IMR-90 (cell line): ENCODE results near the gene ACOX2. TPM values are rescaled to one million over a fixed set of nuclear protein-coding genes. Genes with fewer than 3 reads are reported as not detected.
A peak's percentile ranks its signal among the peaks of the same experiment; 100 is the strongest.

Experiments
- ATAC-seq: fragments of 200-7000 bp; cut with Tn5 transposase; 2 replicates; pipeline ENCODE4 v1.9.1; 2020; ENCODE audit warnings: low read depth, mild to moderate bottlenecking, moderate library complexity
- BruUV-seq: library from RNA; stranded (reverse); fragments of 400-500 nt; replicated peaks from 2 replicates; lab custom pipeline; 2021; lab: Mats Ljungman, UMichigan
- CTCF ChIA-PET: fragments of 300-600 bp; formaldehyde crosslinking; extraction: SDS; loops from one replicate; lab custom pipeline; 2021; ENCODE audit warnings: antibody characterized with exemption; lab: Yijun Ruan, JAX
- POLR2A ChIA-PET: fragments of 300-600 bp; sonication (Branson Sonifier 250); formaldehyde crosslinking; loops from one replicate; lab custom pipeline; 2022; ENCODE audit warnings: antibody characterized with exemption; ENCODE audit not compliant: unreplicated experiment; lab: Charles Lee
- DNase-seq: peaks from one replicate; pipeline ENCODE4 v3.0.0; 2013
- H2AFZ ChIP-seq: replicated peaks from 2 replicates; pipeline ENCODE3; 2013; ENCODE audit warnings: low read length, mild to moderate bottlenecking; ENCODE audit not compliant: poor library complexity
- H2AK5ac ChIP-seq: 2 replicates; pipeline ENCODE4 v1.6.1; 2013; ENCODE audit warnings: low read depth, low read length, inconsistent platforms
- H2AK9ac ChIP-seq: replicated peaks from 2 replicates; pipeline ENCODE3; 2013; ENCODE audit warnings: mild to moderate bottlenecking, low read depth, low read length, moderate library complexity; ENCODE audit not compliant: poor library complexity
- H2BK120ac ChIP-seq: 2 replicates; pipeline ENCODE4 v1.6.1; 2013; ENCODE audit warnings: low read depth, low read length, inconsistent platforms
- H2BK15ac ChIP-seq: 3 replicates; pipeline ENCODE4 v1.6.1; 2013; ENCODE audit warnings: low read depth, low read length, inconsistent platforms
- H2BK20ac ChIP-seq: 2 replicates; pipeline ENCODE4 v1.6.1; 2013; ENCODE audit warnings: low read depth, mild to moderate bottlenecking, inconsistent platforms, low read length, moderate library complexity
- H2BK5ac ChIP-seq: 2 replicates; pipeline ENCODE4 v1.6.1; 2013; ENCODE audit warnings: mild to moderate bottlenecking, low read depth, low read length, inconsistent platforms; ENCODE audit not compliant: poor library complexity, severe bottlenecking
- H3K14ac ChIP-seq: replicated peaks from 2 replicates; pipeline ENCODE4 v1.6.1; 2013; ENCODE audit warnings: low read depth, low read length, inconsistent platforms
- H3K18ac ChIP-seq: 2 replicates; pipeline ENCODE4 v1.6.1; 2013; ENCODE audit warnings: low read depth, low read length, control low read depth
- H3K23ac ChIP-seq: 2 replicates; pipeline ENCODE4 v1.6.1; 2013; ENCODE audit warnings: low read depth, low read length, inconsistent platforms
- H3K27ac ChIP-seq: 2 replicates; pipeline ENCODE4 v1.5.1; 2013; ENCODE audit warnings: mild to moderate bottlenecking, control low read depth, low read length; ENCODE audit not compliant: insufficient read depth
- H3K27me3 ChIP-seq: 2 replicates; pipeline ENCODE4 v1.6.1; 2013; ENCODE audit warnings: low read length; ENCODE audit not compliant: control insufficient read depth, insufficient read depth
- H3K36me3 ChIP-seq: 2 replicates; pipeline ENCODE4 v1.6.1; 2013; ENCODE audit warnings: low read length, mixed read lengths; ENCODE audit not compliant: control insufficient read depth, insufficient read depth
- H3K4ac ChIP-seq: 2 replicates; pipeline ENCODE4 v1.6.1; 2013; ENCODE audit warnings: low read depth, low read length, inconsistent platforms
- H3K4me1 ChIP-seq: 2 replicates; pipeline ENCODE4 v1.6.1; 2013; ENCODE audit warnings: low read length, mixed read lengths; ENCODE audit not compliant: control insufficient read depth, insufficient read depth
- H3K4me2 ChIP-seq: 2 replicates; pipeline ENCODE4 v1.6.1; 2013; ENCODE audit warnings: low read depth, mild to moderate bottlenecking, control low read depth, low read length, moderate library complexity
- H3K4me3 ChIP-seq: 2 replicates; pipeline ENCODE4 v1.5.1; 2013; ENCODE audit warnings: low read depth, mild to moderate bottlenecking, control low read depth, low read length, moderate library complexity; ENCODE audit not compliant: insufficient read depth
- H3K56ac ChIP-seq: 2 replicates; pipeline ENCODE4 v1.6.1; 2013; ENCODE audit warnings: low read length, inconsistent platforms; ENCODE audit not compliant: insufficient read depth; ENCODE audit errors: extremely low read depth
- H3K79me1 ChIP-seq, 2 experiments: 2 replicates each; pipeline ENCODE4 v1.6.1; 2013; ENCODE audit warnings: low read length in 2 of 2, inconsistent platforms in 1 of 2, low read depth in 1 of 2
- H3K9ac ChIP-seq: 2 replicates; pipeline ENCODE4 v1.6.1; 2013; ENCODE audit warnings: low read depth, low read length, control low read depth
- H3K9me1 ChIP-seq: 2 replicates; pipeline ENCODE4 v1.6.1; 2013; ENCODE audit warnings: low read length, inconsistent platforms; ENCODE audit not compliant: insufficient read depth
- H3K9me3 ChIP-seq: 2 replicates; pipeline ENCODE4 v1.6.1; 2013; ENCODE audit warnings: low read length; ENCODE audit not compliant: control insufficient read depth, insufficient read depth
- H4K20me1 ChIP-seq: 2 replicates; pipeline ENCODE4 v1.6.1; 2013; ENCODE audit warnings: low read length, inconsistent platforms; ENCODE audit not compliant: insufficient read depth
- H4K5ac ChIP-seq: 2 replicates; pipeline ENCODE4 v1.6.1; 2013; ENCODE audit warnings: mild to moderate bottlenecking, low read depth, low read length, control low read depth
- H4K8ac ChIP-seq, 2 experiments: 2 replicates each; pipeline ENCODE4 v1.6.1; 2013; ENCODE audit warnings: low read depth in 2 of 2, low read length in 2 of 2, control low read depth in 1 of 2, inconsistent platforms in 1 of 2
- H4K91ac ChIP-seq: 2 replicates; pipeline ENCODE4 v1.6.1; 2013; ENCODE audit warnings: low read depth, low read length, inconsistent platforms; ENCODE audit not compliant: insufficient read depth
- CEBPB ChIP-seq: IDR thresholded peaks from 2 replicates; pipeline ENCODE4 v1.6.1; 2012; ENCODE audit warnings: low read depth, low read length, improper control_type of control experiment
- CHD1 ChIP-seq: IDR thresholded peaks from 2 replicates; pipeline ENCODE4 v1.6.1; 2012; ENCODE audit warnings: low read depth, low read length, improper control_type of control experiment
- WGBS, 2 experiments: methylation state at CpG; one replicate each; pipeline versions ENCODE4 v1.1.5 to v1.1.7; 2013; ENCODE audit warnings: missing lambda C conversion rate in 2 of 2; ENCODE audit not compliant: insufficient read length in 1 of 2; ENCODE audit errors: extremely low coverage in 2 of 2; 5-methylcytosine and 5-hydroxymethylcytosine counted together
- dilution Hi-C: fragments of 300-500 bp; cut with HindIII; formaldehyde crosslinking; loops from one replicate; pipeline ENCODE4 v1.14.3; 2018; ENCODE audit warnings: low sequenced_read_pairs; ENCODE audit not compliant: unreplicated experiment
- in situ Hi-C: fragments of 300-500 bp; cut with MboI; formaldehyde crosslinking; loops from 3 replicates; pipeline ENCODE4 v1.14.3; 2019; ENCODE audit warnings: low sequenced_read_pairs, inconsistent platforms, mixed read lengths
- intact Hi-C: fragments of 100-400 bp; cut with micrococcal nuclease; formaldehyde crosslinking; loops from 2 replicates; pipeline ENCODE4 v1.10.0; 2022
- polyA plus RNA-seq, 3 experiments: library from polyadenylated mRNA; depleted of rRNA; stranded (reverse); fragments of >200 nt; gene quantifications; 2 replicates each; pipeline ENCODE4 v1.2.3, GENCODE V29; 2012; ENCODE audit warnings: low replicate concordance in 1 of 3
- total RNA-seq: library from RNA; depleted of rRNA; stranded (reverse); fragments of >200 nt; gene quantifications from 2 replicates; pipeline ENCODE4 v1.2.3, GENCODE V29; 2012

ACOX2 gene
- total and polyA plus RNA-seq, 2 of the 4 experiments (the other 2 are of a cell fraction), result 15.6 to 32.9 TPM

- dilution Hi-C loops, result no loop called here
- no peak; the same call in 1 of the 2 replicates for ATAC-seq
- Histone ChIP-seq H3K9me3 (no peaks in the 10 kb centered on the region), H2AFZ (peak overlapping the region; percentile 92), H4K5ac (peak overlapping the region; percentile 44; the same call in 1 of the 2 replicates), H3K4ac (peak overlapping the region; percentile 67), H2BK15ac (0 out of 3 replicates have a peak overlapping the region, but pooled peaks have one; percentile 20), H3K27me3 (no peaks in the 10 kb centered on the region), H4K20me1 (no peaks in the 10 kb centered on the region), H3K4me1 (peaks cover 15% of the 10 kb centered on the region), H3K9me1 (no peaks in the 10 kb centered on the region; the same call in 1 of the 2 replicates), H3K36me3 (peaks cover 1% of the 10 kb centered on the region; the same call in 1 of the 2 replicates), H3K56ac (no peak overlapping the region), H3K4me2 (no peak overlapping the region), H2AK9ac (no peak overlapping the region), H3K4me3 (no peak overlapping the region), H2BK5ac (no peak overlapping the region), H3K27ac (peak overlapping the region; percentile 40; the same call in 1 of the 2 replicates), H3K23ac (peak overlapping the region; percentile 39; the same call in 1 of the 2 replicates), H4K8ac (peak overlapping the region; percentile 75 to 76; a peak in 3 of 4 replicates), H3K18ac (no peak overlapping the region; the same call in 1 of the 2 replicates), H2BK120ac (peak overlapping the region; percentile 19; the same call in 1 of the 2 replicates), H4K91ac (no peak overlapping the region), H2BK20ac (0 out of 2 replicates have a peak overlapping the region, but pooled peaks have one; percentile 5), H3K9ac (peak overlapping the region; percentile 19; the same call in 1 of the 2 replicates), H3K79me1 (no peaks in the 10 kb centered on the region), H2AK5ac (no peak overlapping the region), H3K14ac (0 out of 2 replicates have a peak overlapping the region, but pooled peaks have one; percentile 25)
- intact Hi-C loops, result no loop called here
- POLR2A ChIA-PET, result interaction anchor here (0.6 kb wide), 1 partner anchor 216 kb away, joined by 3 read pairs; no protein-coding TSS in a partner anchor
- in situ Hi-C loops, result no loop called here
- no TSS peak for BruUV-seq
- CTCF ChIA-PET, result interaction anchor here (0.6 to 0.8 kb wide), 2 partner anchors 24 to 108 kb away, joined by 4 to 9 read pairs; no protein-coding TSS in a partner anchor
- 100% methylated on average over 1 of the region's 4 CpGs; no CpG with 5 or more reads in 1 of the 2 experiments for WGBS, 2 experiments
- TF ChIP-seq CHD1 (no peak), CEBPB (peak; percentile 86)
- no peak for DNase-seq
These were observed 667 bp upstream of the ACOX2 start for GRCh38 chr3:58537412-58538301.
